NCI-H82 (cell line): ENCODE results near the gene FOXB1.
A peak's percentile ranks its signal among the peaks of the same experiment; 100 is the strongest.

Experiments
- DNase-seq: peaks from one replicate; lab custom pipeline; 2025; lab: John Stamatoyannopoulos, UW

Gene FOXB1

GRCh38 chr15:59998950-59999611 lies 5.0 kb upstream of the FOXB1 start:
- DNase-seq: no peak

DNA sequence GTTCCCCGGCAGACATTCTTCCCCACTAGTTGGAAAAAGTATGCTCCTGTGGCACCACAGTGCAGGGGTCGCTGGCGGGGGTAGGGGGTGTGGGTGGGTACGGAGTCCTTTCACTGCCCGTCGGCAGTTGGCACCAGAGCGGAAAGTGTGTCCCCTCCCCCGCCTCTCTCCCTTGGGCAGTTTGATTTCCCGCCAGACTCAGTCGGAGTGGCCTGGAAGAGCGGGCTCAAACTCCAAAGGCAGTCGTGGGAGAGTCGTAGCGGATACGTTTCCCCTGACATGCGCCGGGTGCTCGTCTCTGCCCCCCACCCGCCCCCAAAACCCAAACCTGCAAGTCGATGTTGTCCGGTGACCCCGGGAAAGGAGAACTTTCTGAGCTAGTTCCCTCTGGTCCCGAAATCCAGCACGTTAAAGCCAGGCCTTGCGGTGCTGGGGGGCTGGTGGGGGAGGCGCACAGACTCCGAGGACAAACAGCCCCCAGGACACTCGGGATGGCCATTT lies 4.4 kb upstream of the FOXB1 start:
- DNase-seq: no peak

DNA sequence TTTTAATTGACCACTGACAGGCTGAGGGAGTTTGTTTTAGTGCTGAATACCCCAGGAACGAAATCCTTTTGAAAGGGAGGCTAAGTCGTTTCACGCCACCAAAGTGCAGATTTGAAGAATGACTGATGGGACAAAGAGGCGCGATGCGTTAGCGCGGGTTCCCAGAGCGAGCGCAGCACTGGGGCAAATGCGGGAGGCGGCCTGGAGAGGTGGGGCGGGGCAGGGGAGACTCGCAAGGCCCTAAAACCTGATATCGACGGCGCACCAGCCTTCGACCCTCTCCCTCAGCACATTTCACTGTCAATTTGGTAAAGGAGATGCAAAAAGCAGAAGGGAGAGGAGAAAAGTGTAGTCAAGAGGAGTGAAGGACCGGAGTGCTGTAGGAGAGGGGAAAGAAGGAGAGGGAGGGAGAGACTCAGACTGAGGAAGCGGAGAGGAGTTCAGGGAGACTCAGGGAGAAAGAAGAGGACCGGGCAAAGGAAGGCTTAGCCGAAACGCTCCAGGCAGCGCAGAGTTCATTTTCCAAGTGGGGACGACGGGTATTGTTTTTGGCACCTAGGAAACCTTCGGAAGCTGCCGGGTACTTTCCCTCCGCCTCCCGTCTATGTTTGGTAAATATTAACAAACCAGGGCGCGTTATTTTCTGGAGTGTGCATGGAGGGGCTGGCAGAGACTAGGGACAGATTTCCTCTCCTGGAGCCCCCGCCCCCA lies 3.8 kb upstream of the FOXB1 start:
- DNase-seq: peak; percentile 47

- DNase-seq: peak; percentile 16
Measured at GRCh38 chr15:60000824-60001609, 3.1 kb upstream of the FOXB1 start.

DNA sequence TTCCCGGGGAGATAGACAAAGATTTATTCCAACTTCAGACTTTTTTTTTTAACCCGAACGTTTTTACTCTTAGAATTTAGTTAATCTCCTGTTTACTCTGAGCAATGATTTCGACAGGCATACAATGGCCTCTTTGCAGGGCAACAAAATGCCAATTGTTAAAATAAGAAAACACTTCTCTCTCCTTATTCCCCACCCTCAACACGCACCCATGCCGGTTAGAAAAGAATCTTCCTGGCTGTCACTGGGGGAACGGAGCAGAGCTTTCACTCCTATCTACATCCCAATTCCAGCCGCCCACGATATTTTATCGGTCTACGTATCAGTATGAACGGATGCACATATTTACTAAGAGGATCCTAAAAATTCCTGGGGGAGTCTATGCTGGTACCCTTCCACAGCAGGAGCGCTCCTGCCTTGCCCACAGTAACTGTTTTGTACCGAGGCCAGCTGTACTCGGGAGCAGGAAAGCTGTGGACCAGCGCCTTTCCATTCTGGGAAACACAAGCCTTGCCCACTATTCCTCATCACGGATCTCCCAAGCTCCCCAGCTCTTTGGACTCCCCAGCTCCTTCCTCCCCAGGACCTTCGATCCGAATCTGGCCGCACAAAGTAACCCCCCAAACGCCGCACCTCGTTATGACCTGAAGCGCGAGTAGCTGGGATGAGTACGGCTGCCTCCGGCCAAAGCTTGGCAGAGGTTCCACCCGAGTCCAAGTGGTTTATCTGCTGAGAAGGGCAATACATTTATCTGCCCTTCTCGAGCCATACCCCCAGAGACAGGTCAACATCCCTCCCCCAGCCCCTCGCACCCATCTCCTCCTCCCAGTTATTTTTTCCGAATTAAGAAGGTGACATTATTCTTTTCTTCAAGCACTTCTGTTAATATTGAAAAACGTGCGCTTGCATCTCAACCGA lies 2.2 kb upstream of the FOXB1 start:
- peak; percentile 20 for DNase-seq

DNA sequence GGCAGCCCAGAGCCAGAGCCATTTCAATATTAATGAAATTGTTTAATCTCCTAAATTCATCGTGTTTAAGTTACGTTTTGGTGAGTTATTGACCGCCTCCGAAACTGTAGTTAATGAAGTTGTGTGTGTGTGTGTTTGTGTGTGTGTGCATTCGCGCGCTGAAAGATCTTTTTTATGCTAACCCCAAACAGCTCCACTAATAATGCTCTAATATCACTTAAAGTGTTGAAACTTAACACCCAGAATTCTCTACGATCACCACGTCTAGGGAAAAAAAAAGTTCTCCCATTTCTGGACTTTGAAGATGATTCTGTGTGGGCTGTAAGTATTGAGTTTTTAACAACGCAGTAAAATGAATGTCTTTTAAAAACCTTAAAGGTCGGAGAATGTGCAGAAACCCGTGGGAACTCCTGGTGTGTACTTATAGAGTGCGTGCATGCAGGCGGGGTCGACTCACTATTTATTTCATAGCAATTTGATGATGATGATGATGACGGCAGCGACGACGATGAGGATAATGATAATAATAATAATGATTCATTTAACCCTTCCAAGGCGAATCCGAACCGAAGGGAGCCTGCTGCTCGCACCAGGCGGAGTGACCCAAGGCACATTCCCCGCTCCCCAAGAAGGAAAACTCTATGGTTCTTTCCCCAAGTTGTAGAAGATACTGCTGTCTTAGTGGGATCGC lies 1.4 kb upstream of the FOXB1 start:
- DNase-seq: no peak

GRCh38 chr15:60003243-60004008 lies 685 bp upstream of the FOXB1 start:
- peak; percentile 69 for DNase-seq

DNA sequence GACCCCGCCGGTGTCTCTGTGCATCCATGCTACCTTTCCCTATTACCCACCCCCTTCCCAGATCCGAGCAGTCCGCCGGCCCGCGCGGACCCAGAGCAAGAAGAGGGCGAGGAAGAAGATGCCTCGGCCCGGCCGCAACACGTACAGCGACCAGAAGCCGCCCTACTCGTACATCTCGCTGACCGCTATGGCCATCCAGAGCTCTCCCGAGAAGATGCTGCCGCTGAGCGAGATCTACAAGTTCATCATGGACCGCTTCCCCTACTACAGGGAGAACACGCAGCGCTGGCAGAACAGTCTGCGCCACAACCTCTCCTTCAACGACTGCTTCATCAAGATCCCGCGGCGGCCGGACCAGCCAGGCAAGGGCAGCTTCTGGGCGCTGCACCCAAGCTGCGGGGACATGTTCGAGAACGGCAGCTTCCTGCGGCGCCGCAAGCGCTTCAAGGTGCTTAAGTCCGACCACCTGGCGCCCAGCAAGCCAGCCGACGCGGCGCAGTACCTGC lies 788 bp downstream of the FOXB1 start:
- DNase-seq: peak; percentile 49

DNA sequence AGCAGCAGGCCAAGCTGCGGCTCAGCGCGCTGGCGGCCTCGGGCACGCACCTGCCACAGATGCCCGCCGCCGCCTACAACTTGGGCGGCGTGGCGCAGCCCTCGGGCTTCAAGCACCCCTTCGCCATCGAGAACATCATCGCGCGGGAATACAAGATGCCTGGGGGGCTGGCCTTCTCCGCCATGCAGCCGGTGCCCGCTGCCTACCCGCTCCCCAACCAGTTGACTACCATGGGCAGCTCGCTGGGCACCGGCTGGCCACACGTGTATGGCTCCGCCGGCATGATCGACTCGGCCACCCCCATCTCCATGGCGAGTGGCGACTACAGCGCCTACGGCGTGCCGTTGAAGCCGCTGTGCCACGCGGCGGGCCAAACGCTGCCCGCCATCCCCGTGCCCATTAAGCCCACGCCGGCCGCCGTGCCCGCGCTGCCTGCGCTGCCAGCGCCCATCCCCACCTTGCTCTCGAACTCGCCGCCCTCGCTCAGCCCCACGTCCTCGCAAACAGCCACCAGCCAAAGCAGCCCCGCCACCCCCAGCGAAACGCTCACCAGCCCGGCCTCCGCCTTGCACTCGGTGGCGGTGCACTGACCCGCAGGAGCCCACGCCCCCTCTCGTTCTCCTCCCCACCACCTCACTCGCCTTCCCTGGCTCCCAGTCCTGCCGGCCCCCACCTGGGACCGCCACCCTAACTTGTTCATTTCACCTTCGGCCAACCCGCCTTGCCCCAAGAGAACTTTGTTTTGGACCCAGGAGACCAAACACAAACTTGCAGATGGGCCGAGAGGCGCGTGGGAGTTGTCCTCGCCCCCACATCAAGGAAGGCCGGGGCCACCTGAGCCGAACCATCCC lies 1.5 kb downstream of the FOXB1 start:
- peak; percentile 49 for DNase-seq

GRCh38 chr15:60006203-60006862 lies 2.2 kb downstream of the FOXB1 start:
- DNase-seq: peak; percentile 81

- no peak for DNase-seq
Measured at GRCh38 chr15:60006873-60007272, 2.8 kb downstream of the FOXB1 start.

DNA sequence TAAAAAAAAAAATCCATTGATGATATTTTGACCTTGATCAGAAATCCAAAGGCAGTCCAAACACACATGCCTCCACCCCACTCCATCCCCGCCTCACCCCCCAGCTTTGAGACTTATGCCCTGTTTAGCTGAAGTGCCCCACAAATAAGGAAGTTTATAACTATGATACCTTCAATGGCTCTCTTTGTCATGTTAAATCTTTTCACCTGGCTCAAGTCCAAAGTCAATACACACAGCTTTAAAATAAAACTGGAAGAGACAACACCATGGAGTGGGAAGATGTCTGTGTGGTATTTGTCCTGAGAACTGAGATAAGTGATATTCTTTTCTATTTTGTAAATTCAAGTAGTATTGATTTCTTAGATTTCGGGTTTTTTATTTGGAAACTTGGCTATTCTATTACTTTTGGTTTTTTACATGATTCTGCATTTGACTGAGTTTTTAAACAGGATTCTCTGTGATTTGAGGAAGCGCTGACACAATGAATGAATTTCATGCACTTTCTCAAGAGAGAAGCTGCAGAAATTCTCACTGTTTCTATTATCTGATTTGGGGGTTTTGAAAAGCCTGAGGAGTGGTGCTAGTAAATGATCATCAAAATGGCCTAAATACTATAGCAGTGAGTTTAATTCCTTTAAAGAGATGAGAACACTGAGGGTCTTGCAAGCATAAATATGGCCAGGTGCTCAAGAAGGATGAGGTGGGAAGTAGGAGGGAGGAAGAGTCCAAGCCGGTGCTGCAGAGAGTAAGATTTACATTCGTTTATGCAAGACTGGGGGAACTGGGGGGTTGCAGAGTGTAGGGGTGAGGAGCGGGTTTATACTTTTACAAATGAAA lies 5.2 kb downstream of the FOXB1 start:
- no peak for DNase-seq

DNA sequence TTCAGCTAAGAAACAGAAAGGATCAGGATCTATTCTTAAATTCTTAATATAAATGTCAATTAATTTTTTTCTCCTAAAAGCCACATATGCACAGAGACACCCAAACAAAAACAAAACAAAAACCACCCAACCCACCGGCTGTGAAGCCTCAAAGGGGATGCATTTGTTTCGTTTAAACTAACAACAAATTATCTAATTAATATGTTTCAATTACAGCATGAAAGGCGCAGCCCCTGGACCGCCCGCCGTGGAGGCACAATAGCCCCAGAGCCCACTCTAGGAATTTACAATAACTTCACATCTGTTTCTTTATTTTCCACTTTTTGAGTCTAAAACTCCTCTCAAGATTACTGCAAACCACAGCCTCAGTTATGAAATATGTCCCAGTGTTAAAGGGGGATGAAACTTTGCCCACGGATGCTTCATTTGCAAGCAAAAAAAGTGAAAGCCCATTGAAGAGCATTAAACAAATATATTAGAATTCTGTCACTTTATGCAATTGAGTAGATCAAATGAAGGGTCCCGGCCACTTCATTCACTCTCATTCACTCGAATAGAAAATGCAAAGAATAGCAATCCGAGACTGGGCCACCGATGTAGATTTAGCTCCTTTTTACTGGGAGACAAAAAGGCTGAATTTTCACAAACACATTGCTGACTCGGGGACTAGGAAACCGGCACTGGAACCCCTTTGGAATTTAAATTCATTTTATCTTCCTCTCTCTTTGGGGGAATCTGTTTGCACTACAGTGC lies 6.0 kb downstream of the FOXB1 start:
- no peak for DNase-seq

- DNase-seq: no peak
Measured at GRCh38 chr15:60010858-60011257, 6.7 kb downstream of the FOXB1 start.

DNA sequence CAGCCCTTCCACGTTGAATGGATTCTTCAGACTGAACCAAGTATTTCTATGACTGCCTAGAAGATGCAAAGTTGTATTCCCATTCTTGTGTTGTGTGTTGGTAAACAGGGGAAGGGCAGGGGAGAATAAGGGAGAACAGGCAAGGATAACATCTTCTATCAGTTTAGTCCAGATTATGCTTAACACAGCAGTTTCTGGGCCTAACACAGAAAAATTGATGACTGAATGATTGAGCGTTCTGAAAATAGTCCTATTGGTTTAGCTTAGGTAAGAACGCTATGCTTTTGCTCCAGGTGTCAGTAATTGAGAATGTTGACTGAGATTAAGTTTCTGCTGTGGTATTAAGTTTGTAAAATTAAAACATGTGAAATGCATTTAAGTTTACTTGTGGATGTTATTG lies 8.6 kb downstream of the FOXB1 start:
- no peak for DNase-seq

DNA sequence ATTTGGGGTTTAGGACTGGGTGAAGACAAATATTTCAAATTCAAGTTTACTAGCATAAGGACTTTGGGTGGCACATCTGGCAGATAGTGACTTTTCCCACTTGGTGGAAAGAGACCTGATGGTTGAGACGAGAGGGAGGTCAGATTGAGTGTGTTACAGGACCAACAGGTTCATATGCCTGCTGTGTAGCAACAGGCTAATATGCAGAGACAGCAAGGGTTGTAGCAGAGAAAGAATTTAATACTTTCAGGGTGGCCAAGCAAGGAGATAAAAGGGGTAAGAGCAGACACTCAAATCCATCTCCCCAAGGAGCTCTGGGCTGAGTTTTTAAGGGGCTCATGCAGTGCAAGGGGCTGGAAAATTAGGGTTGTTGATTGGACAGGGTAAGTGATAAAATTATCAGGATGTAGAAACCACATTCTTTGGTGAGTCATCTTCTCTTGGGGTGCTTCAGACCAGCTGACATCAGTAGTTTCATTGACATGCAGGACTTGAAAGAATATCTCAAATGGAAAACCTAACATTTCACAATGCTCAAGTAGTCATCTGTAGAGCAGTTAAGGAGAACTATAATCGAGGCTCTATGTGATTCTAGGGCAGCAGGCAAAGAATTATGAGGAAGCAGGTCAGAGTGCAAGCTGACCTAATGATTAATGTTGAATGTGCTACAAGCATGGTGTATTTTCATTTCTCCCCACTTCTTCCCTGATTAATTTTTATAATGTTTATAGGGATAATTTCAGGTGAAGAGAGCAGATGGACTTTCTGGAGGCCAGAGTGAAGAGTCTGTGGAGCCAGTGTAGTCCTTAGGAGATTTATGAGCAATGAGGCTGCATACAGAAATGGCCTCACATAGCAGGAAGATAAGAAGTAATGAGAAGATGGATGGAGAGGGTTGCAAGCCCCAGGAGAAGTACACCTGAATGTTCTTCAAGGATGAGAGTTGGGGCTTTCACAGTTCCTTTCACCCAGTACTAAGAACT lies 13.7 kb downstream of the FOXB1 start:
- DNase-seq: no peak
